ENCODE results near the gene GADD45A. TPM values are rescaled to one million over a fixed set of nuclear protein-coding genes. Genes with fewer than 3 reads are reported as not detected.

Gene GADD45A
- total and polyA plus RNA-seq, 9 of the 15 experiments (the other 6 are each of a cell fraction or from before 2014, with no cell fraction given), result 21.3 to 156 (median 62.1) TPM

GRCh38 chr1:67685067-67685557, at the start of gene GADD45A (continued):
- TF ChIP-seq MNT (conservative IDR thresholded peaks at IDR 0.05) (peak in 1 of 2 experiments; percentile 67; a peak in 3 of 4 replicates), ARID1B (IDR thresholded peaks at IDR 0.05) (no peak), ZBTB17 (CRISPR knock-in tag; IDR thresholded peaks at IDR 0.05) (0 out of 2 replicates have a peak, but pooled peaks have one; percentile 70), U2AF1 (optimal IDR thresholded peaks at IDR 0.05; ENCODE audit: low read depth, low read length) (peak; percentile 77), GATAD2A (IDR thresholded peaks at IDR 0.05) (peak; percentile 37; the same call in 1 of the 2 replicates), NFE2 (IDR thresholded peaks at IDR 0.05; ENCODE audit: low read depth) (no peak), ZNF583 (CRISPR knock-in tag; IDR thresholded peaks at IDR 0.05) (peak; percentile 63; the same call in 1 of the 2 replicates), HDGF (IDR thresholded peaks at IDR 0.05) (no peak), CGGBP1 (CRISPR knock-in tag; IDR thresholded peaks at IDR 0.05) (peak; percentile 75; the same call in 1 of the 2 replicates), CTCFL (IDR thresholded peaks at IDR 0.05; ENCODE audit: borderline replicate concordance, insufficient read depth, low read depth, low read length, poor library complexity, severe bottlenecking) (no peak), ATF3 (IDR thresholded peaks at IDR 0.05) (no peak), ATF3 (CRISPR knock-in tag; conservative IDR thresholded peaks at IDR 0.05) (peak; percentile 51; the same call in 1 of the 2 replicates), CBX5 (IDR thresholded peaks at IDR 0.05; ENCODE audit: borderline replicate concordance, low read depth) (no peak), IRF1 (CRISPR knock-in tag; IDR thresholded peaks at IDR 0.05; ENCODE audit: borderline replicate concordance) (no peak), SP1 (CRISPR knock-in tag; IDR thresholded peaks at IDR 0.05) (peak; percentile 79), ZMIZ1 (IDR thresholded peaks at IDR 0.05; ENCODE audit: low read depth in 2 of 2, low read length in 2 of 2) (peak in 1 of 2 experiments; percentile 73; a peak in 1 of 4 replicates), ELK1 (CRISPR knock-in tag; IDR thresholded peaks at IDR 0.05) (no peak), ZNF121 (CRISPR knock-in tag; conservative IDR thresholded peaks at IDR 0.05) (no peak)
